Measurements from ENCODE around the gene BRI3.

BRI3 gene

GRCh38 chr7:98288064-98288823 is 6.8 kb downstream of the BRI3 start:
- Histone ChIP-seq H3K4me3 (IDR thresholded peaks at IDR 0.05; ENCODE audit: insufficient read depth, low read depth, low read length) (no peak overlapping the region), H2AFZ (ENCODE audit: low read depth) (no peak overlapping the region), H3K9ac (no peak overlapping the region), H3K79me2 (ENCODE audit: insufficient read depth, low read depth) (peaks cover under 1% of the 10 kb centered on the region; the same call in 1 of the 2 replicates), H3K27ac (no peak overlapping the region), H3K4me2 (no peak overlapping the region), H3K27me3 (ENCODE audit: insufficient read depth, low read depth) (no peaks in the 10 kb centered on the region), H3K36me3 (ENCODE audit: insufficient read depth) (no peaks in the 10 kb centered on the region), H3K4me1 (ENCODE audit: low read depth, poor library complexity, severe bottlenecking) (peaks cover 43% of the 10 kb centered on the region), H4K20me1 (ENCODE audit: insufficient read depth) (no peaks in the 10 kb centered on the region; the same call in 1 of the 2 replicates)
- no peak for TF ChIP-seq CTCF (conservative IDR thresholded peaks at IDR 0.05; ENCODE audit: low read depth, low read length)

GRCh38 chr7:98289333-98289875 is 7.9 kb downstream of the BRI3 start:
- Histone ChIP-seq H4K20me1 (ENCODE audit: insufficient read depth) (no peaks in the 10 kb centered on the region; the same call in 1 of the 2 replicates), H3K9ac (no peak overlapping the region; the same call in 1 of the 2 replicates), H2AFZ (ENCODE audit: low read depth) (no peak overlapping the region), H3K4me2 (peak overlapping the region; percentile 46), H3K4me3 (IDR thresholded peaks at IDR 0.05; ENCODE audit: insufficient read depth, low read depth, low read length) (no peak overlapping the region), H3K27ac (peak overlapping the region; percentile 63), H3K27me3 (ENCODE audit: insufficient read depth, low read depth) (no peaks in the 10 kb centered on the region), H3K36me3 (ENCODE audit: insufficient read depth) (no peaks in the 10 kb centered on the region), H3K4me1 (ENCODE audit: low read depth, poor library complexity, severe bottlenecking) (peaks cover 43% of the 10 kb centered on the region), H3K79me2 (ENCODE audit: insufficient read depth, low read depth) (no peaks in the 10 kb centered on the region; the same call in 1 of the 2 replicates)
- no peak for TF ChIP-seq CTCF (conservative IDR thresholded peaks at IDR 0.05; ENCODE audit: low read depth, low read length)

- H3K79me2 ChIP-seq (ENCODE audit: insufficient read depth, low read depth), result no peaks in the 10 kb centered on the region
Measured at GRCh38 chr7:98291717-98292116, 10.2 kb downstream of the BRI3 start.

GRCh38 chr7:98293265-98293664 is 11.8 kb downstream of the BRI3 start:
- Histone ChIP-seq H3K27ac (no peak overlapping the region), H3K4me2 (no peak overlapping the region), H3K4me3 (IDR thresholded peaks at IDR 0.05; ENCODE audit: insufficient read depth, low read depth, low read length) (no peak overlapping the region), H4K20me1 (ENCODE audit: insufficient read depth) (no peaks in the 10 kb centered on the region; the same call in 1 of the 2 replicates), H3K36me3 (ENCODE audit: insufficient read depth) (no peaks in the 10 kb centered on the region), H2AFZ (ENCODE audit: low read depth) (no peak overlapping the region), H3K27me3 (ENCODE audit: insufficient read depth, low read depth) (no peaks in the 10 kb centered on the region), H3K79me2 (ENCODE audit: insufficient read depth, low read depth) (no peaks in the 10 kb centered on the region), H3K4me1 (ENCODE audit: low read depth, poor library complexity, severe bottlenecking) (peaks cover 24% of the 10 kb centered on the region), H3K9ac (no peak overlapping the region)
- TF ChIP-seq CTCF (conservative IDR thresholded peaks at IDR 0.05; ENCODE audit: low read depth, low read length), result no peak

More at GRCh38 chr7:98291717-98292116, 10.2 kb downstream of the BRI3 start:
- no peak overlapping the region for H3K9ac ChIP-seq
- no peak overlapping the region for H3K27ac ChIP-seq
- TF ChIP-seq CTCF (conservative IDR thresholded peaks at IDR 0.05; ENCODE audit: low read depth, low read length), result no peak; the same call in 1 of the 2 replicates
- no peak overlapping the region for H2AFZ ChIP-seq (ENCODE audit: low read depth)
- H4K20me1 ChIP-seq (ENCODE audit: insufficient read depth), result no peaks in the 10 kb centered on the region; the same call in 1 of the 2 replicates
- H3K4me3 ChIP-seq (IDR thresholded peaks at IDR 0.05; ENCODE audit: insufficient read depth, low read depth, low read length), result no peak overlapping the region
- H3K27me3 ChIP-seq (ENCODE audit: insufficient read depth, low read depth), result no peaks in the 10 kb centered on the region
- H3K36me3 ChIP-seq (ENCODE audit: insufficient read depth), result no peaks in the 10 kb centered on the region
- peaks cover 38% of the 10 kb centered on the region for H3K4me1 ChIP-seq (ENCODE audit: low read depth, poor library complexity, severe bottlenecking)
- no peak overlapping the region for H3K4me2 ChIP-seq

All from KMS-11 (cell line).